Testis (tissue), 3 donors: ENCODE results near the gene MLN. TPM values are rescaled to one million over a fixed set of nuclear protein-coding genes. Genes with fewer than 3 reads are reported as not detected.

Source experiments
- DNase-seq: peaks from one replicate; pipeline ENCODE4 v3.0.0-alpha.2; 2019
- H3K27ac ChIP-seq, 2 donors: fragments of 200-600 bp; sonication (generic); one replicate each; pipeline ENCODE4 v1.5.1; 2019
- H3K27me3 ChIP-seq: fragments of 200-600 bp; sonication (generic); one replicate; pipeline ENCODE4 v1.5.1; 2019
- H3K36me3 ChIP-seq: fragments of 200-600 bp; sonication (generic); one replicate; pipeline ENCODE4 v1.5.1; 2017; ENCODE audit warnings: low read depth; ENCODE audit errors: missing control alignments
- H3K4me1 ChIP-seq: fragments of 200-600 bp; sonication (generic); one replicate; pipeline ENCODE4 v1.5.1; 2019
- H3K4me3 ChIP-seq, 2 donors: fragments of 200-600 bp; sonication (generic); one replicate each; pipeline ENCODE4 v1.5.1; 2017 to 2019
- H3K9me3 ChIP-seq: fragments of 200-600 bp; sonication (generic); one replicate; pipeline ENCODE4 v1.5.1; 2017
- CTCF ChIP-seq, 3 experiments: fragments of 450-650 bp in 2 of 3; fragments of 200-600 bp in 1 of 3; sonication (generic) in 1 of 3; IDR thresholded peaks; one replicate each; pipeline ENCODE4 v1.5.1; 2016 to 2019; ENCODE audit warnings: antibody characterized with exemption in 3 of 3, mild to moderate bottlenecking in 2 of 3, moderate library complexity in 1 of 3
- POLR2A ChIP-seq: fragments of 450-650 bp; IDR thresholded peaks from one replicate; pipeline ENCODE4 v1.6.1; 2017; ENCODE audit warnings: antibody characterized with exemption, mild to moderate bottlenecking, moderate library complexity
- WGBS, 2 donors: methylation state at CpG; one replicate each; pipeline ENCODE4 v1.1.5; 2018; 5-methylcytosine and 5-hydroxymethylcytosine counted together
- intact Hi-C: fragments of 100-400 bp; cut with DNase I; formaldehyde crosslinking; loops from one replicate; pipeline ENCODE4 v1.15.1; 2023; ENCODE audit warnings: low total_unique reads
- polyA plus RNA-seq: library from polyadenylated mRNA; stranded (reverse); fragments of 350-450 nt; fragmentation: Illumina TruSeq; extraction: RNeasy Lipid Tissue Mini Kit (QIAGEN cat#74804); gene quantifications from one replicate; pipeline ENCODE4 v1.2.3, GENCODE V29; 2014; ENCODE audit warnings: low read depth, low replicate concordance; ENCODE audit not compliant: insufficient read depth
- total RNA-seq, 2 donors: library from RNA; depleted of rRNA; stranded (reverse); fragments of >200 nt; gene quantifications; one replicate each; pipeline ENCODE4 v1.2.3, GENCODE V29; 2016

MLN gene
- total and polyA plus RNA-seq, 3 donors from 2014 or later, result not detected

DNA sequence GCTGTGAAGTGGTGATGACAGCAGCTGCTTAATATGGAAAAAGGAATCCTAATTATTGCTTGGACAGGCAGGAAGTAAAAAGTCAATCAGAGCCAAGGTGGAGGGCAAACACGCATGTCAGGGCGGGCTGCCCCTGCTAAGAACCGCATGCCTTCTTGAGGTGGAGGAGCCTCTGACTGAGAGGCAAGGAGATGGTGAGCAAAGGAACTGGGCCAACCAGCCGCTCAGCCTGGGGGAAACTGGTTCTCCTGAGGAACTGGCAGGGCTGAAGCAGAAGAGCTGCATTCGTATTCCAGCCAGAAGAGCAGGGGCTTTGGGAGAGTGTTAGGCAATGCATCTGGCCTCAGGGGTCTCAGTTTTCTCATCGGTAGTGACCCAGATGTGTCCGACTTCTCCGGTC, 13.1 kb upstream of the MLN start:
- H3K27ac ChIP-seq, result no peak overlapping the region
- H3K9me3 ChIP-seq, result no peaks in the 10 kb centered on the region
- WGBS, 2 donors, result 75 to 81% methylated on average over 8 of the region's 8 CpGs
- no peaks in the 10 kb centered on the region for H3K36me3 ChIP-seq
- H3K27me3 ChIP-seq, result no peaks in the 10 kb centered on the region
- DNase-seq, result no peak
- H3K4me3 ChIP-seq, result no peak overlapping the region
- no peaks in the 10 kb centered on the region for H3K4me1 ChIP-seq
- TF ChIP-seq CTCF (IDR thresholded peaks at IDR 0.05), result no peak
- no peak for TF ChIP-seq POLR2A
- intact Hi-C loops, result no loop called here

DNA sequence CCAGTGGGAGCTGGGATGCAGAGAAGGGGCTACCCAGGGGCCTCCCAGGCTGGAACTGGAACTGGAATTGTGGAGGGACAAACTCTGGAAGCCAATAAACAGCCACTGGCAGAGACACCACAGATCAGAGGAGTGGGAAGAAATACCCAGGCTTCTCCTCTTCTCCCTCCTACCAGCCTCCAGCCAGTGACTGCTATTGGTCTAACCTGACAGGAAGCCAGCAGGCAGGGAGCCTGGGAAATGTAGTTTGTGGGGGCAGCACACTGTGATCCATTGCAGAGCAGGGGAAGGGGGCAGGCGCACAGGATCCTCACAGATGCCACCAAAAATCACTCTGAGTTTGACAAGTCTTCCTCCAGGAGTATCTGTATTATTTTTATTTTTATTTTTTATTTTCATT, 12.1 kb upstream of the MLN start:
- no peak overlapping the region for H3K4me3 ChIP-seq
- intact Hi-C loops, result no loop called here
- TF ChIP-seq POLR2A (no peak), CTCF (IDR thresholded peaks at IDR 0.05) (no peak)
- no peak overlapping the region for H3K27ac ChIP-seq
- DNase-seq, result no peak
- no peaks in the 10 kb centered on the region for H3K27me3 ChIP-seq
- 38 to 78% methylated on average over 1 of the region's 1 CpG for WGBS, 2 donors
- H3K36me3 ChIP-seq, result no peaks in the 10 kb centered on the region
- H3K9me3 ChIP-seq, result no peaks in the 10 kb centered on the region
- no peaks in the 10 kb centered on the region for H3K4me1 ChIP-seq

DNA sequence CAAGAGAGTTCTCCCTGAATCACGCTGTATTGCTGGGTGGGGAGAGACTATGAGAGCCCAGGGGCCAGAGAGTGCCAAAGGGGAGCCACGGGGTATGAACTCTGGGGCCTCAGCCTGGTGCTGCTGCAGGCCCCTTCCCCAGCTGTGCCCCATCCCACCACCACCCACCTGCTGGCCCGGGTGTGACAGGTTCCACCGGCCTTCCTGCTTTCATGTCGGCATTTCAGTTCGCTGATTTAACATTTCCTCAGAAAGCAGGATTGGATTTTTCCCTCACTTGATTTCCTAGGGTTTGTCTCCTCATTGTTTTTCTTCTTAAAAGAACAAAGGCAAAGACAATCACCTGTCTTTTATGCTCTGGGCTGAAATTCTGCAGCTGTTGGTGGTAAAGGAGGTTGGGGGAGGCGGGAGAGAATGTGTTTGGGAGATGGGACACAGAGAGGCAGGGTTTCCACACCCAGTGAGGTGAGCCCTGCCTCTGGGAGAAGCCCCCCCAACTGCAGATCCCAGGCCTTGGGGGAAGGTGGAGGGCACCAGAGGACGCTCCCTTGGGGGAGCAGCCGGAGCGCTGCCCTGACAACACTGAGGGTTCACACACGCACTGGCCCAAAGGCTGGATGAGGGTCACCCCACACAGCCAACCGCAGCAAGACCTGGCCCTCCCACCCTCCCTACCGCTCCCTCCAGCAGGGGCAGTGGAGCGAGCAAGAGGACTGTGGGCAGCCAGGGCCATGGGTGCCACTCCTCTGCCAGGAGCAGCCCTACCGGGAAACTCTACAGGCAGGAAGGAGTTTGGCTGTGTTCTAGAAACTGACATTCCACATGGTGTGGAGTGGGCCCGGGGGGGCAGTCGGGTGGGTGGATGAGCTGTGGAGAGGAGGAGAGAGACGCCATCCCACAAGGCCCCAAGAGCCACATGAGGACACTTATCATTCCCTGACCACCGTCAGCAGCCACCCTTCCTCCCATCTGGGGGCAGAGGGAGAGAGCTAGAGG, 10.5 kb upstream of the MLN start:
- TF ChIP-seq POLR2A, result no peak
- no peak for TF ChIP-seq CTCF (IDR thresholded peaks at IDR 0.05)
- intact Hi-C loops, result no loop called here
- no peak for DNase-seq
- WGBS, 2 donors, result 71 to 79% methylated on average over 11 to 19 of the region's 19 CpGs
- H3K4me1 ChIP-seq, result no peaks in the 10 kb centered on the region
- no peak overlapping the region for H3K27ac ChIP-seq
- H3K9me3 ChIP-seq, result no peaks in the 10 kb centered on the region
- no peak overlapping the region for H3K4me3 ChIP-seq
- H3K36me3 ChIP-seq, result no peaks in the 10 kb centered on the region
- H3K27me3 ChIP-seq, result no peaks in the 10 kb centered on the region

GRCh38 chr6:33813246-33813904, 9.6 kb upstream of the MLN start:
- Histone ChIP-seq H3K9me3 (no peaks in the 10 kb centered on the region), H3K27me3 (no peaks in the 10 kb centered on the region), H3K4me3 (no peak overlapping the region), H3K27ac (no peak overlapping the region), H3K36me3 (no peaks in the 10 kb centered on the region), H3K4me1 (no peaks in the 10 kb centered on the region)
- intact Hi-C loops, result no loop called here
- no peak for TF ChIP-seq POLR2A
- no peak for TF ChIP-seq CTCF (IDR thresholded peaks at IDR 0.05)
- no peak for DNase-seq
- WGBS, 2 donors, result 68 to 72% methylated on average over 10 to 16 of the region's 16 CpGs
